GM23248 (cell line): ENCODE results near the gene LRP3.

Experiments used
- EZH2 ChIP-seq: fragments of 200-600 bp; sonication (generic); IDR thresholded peaks from 2 replicates; pipeline ENCODE4 v1.6.1; 2018; ENCODE audit warnings: antibody characterized with exemption, mild to moderate bottlenecking; ENCODE audit not compliant: insufficient read depth, poor library complexity, severe bottlenecking
- EZH2phosphoT487 ChIP-seq: fragments of 200-600 bp; sonication (generic); IDR thresholded peaks from 2 replicates; pipeline ENCODE4 v1.6.1; 2018; ENCODE audit warnings: antibody characterized with exemption, moderate library complexity, mild to moderate bottlenecking, low read depth; ENCODE audit not compliant: insufficient read depth

DNA sequence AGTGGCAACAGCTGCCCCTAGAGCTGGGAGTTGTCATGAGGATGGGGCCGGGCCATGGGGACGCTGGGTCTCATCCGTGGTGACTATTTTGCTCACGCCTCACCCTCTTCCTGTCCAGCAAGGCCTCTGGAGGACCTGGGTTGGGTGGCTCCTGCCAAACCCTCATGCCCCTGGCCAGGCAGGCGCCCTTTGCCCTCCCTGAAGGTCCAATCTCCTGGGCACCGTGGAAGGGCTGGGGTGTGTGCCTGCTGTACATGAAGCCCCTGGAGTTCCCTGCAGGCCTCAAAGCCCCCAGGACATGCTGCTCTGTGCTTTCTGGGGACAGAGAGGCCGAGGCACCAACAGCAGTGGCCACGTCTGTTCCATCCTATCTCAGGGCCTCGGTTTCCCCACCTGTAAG lies 13.8 kb downstream of the LRP3 start:
- TF ChIP-seq EZH2phosphoT487, result no peak
- no peak for TF ChIP-seq EZH2
